Thoracic aorta (tissue), 2 donors: ENCODE data around the gene SLIT3. TPM values are rescaled to one million over a fixed set of nuclear protein-coding genes. Genes with fewer than 3 reads are reported as not detected.

ENCODE experiments used
- ATAC-seq: fragments of 150-250 bp; one replicate; pipeline ENCODE4 v1.8.0; 2017; ENCODE audit warnings: low read depth; ENCODE audit not compliant: insufficient number of reproducible peaks, low FRiP score
- DNase-seq: peaks from one replicate; pipeline ENCODE4 v3.0.0-alpha.2; 2020; ENCODE audit warnings: low spot score
- H3K27ac ChIP-seq, 2 donors: fragments of 200-600 bp; sonication (generic); 1 replicate in 1 of 2; 2 replicates in 1 of 2; pipeline ENCODE4 v1.5.1; 2016; ENCODE audit warnings: mild to moderate bottlenecking in 2 of 2, moderate library complexity in 2 of 2
- H3K27me3 ChIP-seq: fragments of 200-600 bp; sonication (generic); replicated peaks from 2 replicates; pipeline ENCODE4 v1.6.0; 2016; ENCODE audit warnings: mild to moderate bottlenecking; ENCODE audit not compliant: insufficient read depth
- H3K36me3 ChIP-seq: fragments of 200-600 bp; sonication (generic); one replicate; pipeline ENCODE4 v1.5.1; 2016
- H3K4me1 ChIP-seq, 2 donors: fragments of 200-600 bp; sonication (generic); 1 replicate in 1 of 2; 2 replicates in 1 of 2; pipeline versions ENCODE4 v1.5.1 to v1.6.0; 2016; ENCODE audit warnings: low read depth in 2 of 2, mild to moderate bottlenecking in 1 of 2; ENCODE audit not compliant: control insufficient read depth in 1 of 2
- H3K4me3 ChIP-seq: fragments of 200-600 bp; sonication (generic); 2 replicates; pipeline ENCODE4 v1.5.1; 2016; ENCODE audit warnings: mild to moderate bottlenecking
- H3K9me3 ChIP-seq: fragments of 200-600 bp; sonication (generic); 2 replicates; pipeline ENCODE4 v1.5.1; 2016
- total RNA-seq, 2 donors: library from RNA; depleted of rRNA; stranded (reverse); fragments of >200 nt; gene quantifications; one replicate each; pipeline versions ENCODE4 v1.1.0 to v1.2.3, GENCODE V29; 2016
- TF ChIP-seq, protein P1 (sequence below): fragments of 200-600 bp; sonication (generic); IDR thresholded peaks from one replicate; pipeline ENCODE4 v1.5.1; 2019; ENCODE audit warnings: antibody characterized with exemption

Gene SLIT3
- total RNA-seq, 2 donors from 2014 or later: 80.1 to 86.9 TPM

DNA sequence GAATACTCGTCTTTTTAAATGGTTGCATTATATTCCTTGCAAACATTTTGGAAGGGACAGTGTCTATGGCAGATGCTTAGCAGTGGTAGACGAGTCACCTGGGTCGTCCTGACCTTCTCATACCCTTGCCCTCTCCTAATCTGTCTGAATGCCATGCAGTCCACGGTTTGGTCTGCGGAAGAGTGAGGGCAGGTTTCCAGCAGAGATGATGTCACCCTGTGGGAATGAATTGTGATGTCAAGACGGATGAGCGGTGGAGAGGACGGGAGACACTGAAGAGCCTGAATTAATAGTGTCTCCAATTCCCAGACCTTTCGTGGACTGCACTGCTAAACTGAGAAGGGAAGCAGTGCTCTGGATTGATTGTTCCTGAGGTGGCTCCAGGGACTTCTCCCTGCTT, 392.7 kb downstream of the SLIT3 start:
- Histone ChIP-seq H3K27me3 (no peaks in the 10 kb centered on the region), H3K4me1 (no peaks in the 10 kb centered on the region), H3K27ac (no peak overlapping the region), H3K36me3 (no peaks in the 10 kb centered on the region), H3K4me3 (no peak overlapping the region), H3K9me3 (no peaks in the 10 kb centered on the region)
- ATAC-seq (no peak), DNase-seq (no peak)
- TF ChIP-seq, protein P1, sequence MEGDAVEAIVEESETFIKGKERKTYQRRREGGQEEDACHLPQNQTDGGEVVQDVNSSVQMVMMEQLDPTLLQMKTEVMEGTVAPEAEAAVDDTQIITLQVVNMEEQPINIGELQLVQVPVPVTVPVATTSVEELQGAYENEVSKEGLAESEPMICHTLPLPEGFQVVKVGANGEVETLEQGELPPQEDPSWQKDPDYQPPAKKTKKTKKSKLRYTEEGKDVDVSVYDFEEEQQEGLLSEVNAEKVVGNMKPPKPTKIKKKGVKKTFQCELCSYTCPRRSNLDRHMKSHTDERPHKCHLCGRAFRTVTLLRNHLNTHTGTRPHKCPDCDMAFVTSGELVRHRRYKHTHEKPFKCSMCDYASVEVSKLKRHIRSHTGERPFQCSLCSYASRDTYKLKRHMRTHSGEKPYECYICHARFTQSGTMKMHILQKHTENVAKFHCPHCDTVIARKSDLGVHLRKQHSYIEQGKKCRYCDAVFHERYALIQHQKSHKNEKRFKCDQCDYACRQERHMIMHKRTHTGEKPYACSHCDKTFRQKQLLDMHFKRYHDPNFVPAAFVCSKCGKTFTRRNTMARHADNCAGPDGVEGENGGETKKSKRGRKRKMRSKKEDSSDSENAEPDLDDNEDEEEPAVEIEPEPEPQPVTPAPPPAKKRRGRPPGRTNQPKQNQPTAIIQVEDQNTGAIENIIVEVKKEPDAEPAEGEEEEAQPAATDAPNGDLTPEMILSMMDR: no peak

DNA sequence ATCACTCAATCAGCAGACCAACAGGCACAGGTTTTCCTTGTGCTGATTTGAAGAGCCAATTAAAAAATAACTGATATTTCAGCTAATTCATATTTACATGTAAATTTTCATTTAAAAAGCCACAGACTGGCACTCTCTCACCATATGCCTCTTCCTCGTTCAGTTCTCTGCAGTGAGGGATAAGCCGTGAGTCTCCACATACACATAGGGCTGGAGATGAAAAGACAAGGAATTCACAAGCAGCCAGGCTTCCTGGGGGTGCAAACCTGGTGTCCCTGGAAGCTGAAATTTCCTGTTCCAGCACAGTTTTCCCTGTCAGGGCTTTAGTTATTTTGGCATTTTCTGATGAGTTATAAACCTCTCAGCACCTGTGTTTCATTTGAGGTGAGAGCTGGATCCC, 397.9 kb downstream of the SLIT3 start:
- Histone ChIP-seq H3K4me1 (no peaks in the 10 kb centered on the region), H3K36me3 (no peaks in the 10 kb centered on the region), H3K27me3 (no peaks in the 10 kb centered on the region), H3K9me3 (no peaks in the 10 kb centered on the region), H3K27ac (no peak overlapping the region), H3K4me3 (no peak overlapping the region)
- no peak for DNase-seq
- no peak for ATAC-seq
- TF ChIP-seq, protein P1: no peak

DNA sequence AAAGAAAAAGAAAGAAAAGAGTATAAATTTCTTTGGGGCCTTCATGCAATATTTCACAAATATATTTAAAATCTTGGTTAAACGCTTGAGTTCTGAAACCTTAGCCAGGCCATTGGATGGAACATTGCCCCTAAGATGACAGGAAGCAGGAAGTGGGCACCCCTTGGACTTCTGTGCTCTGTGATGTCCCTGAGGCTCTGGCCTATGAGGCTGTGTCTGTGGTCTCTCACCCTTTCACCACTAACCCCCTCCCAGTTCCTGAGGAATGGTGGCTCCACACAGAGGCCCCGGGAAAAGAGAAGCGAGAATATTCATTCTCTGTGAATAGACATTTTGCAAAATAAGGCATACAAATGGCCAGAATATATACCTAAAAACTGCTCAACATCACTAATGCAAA, 401.3 kb downstream of the SLIT3 start:
- TF ChIP-seq, protein P1: no peak
- no peaks in the 10 kb centered on the region for H3K9me3 ChIP-seq

DNA sequence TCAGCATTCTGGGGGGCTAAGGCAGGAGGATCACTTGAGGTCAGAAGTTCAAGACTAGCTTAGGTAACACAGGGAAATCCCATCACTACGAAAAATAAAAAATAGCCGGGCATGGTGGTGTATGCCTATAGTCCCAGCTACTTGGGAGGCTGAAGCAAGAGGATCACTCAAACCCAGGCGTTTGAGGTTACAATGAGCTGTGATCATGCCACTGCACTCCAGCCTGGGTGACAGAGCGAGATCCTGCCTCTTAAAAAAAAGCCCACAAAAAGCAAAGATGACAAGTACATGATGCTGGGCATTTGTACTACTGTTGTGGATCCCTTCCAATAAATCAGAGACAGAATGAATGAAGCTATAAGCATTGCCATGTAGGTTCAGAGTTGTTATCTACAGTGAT, 401.7 kb downstream of the SLIT3 start:
- TF ChIP-seq, protein P1: no peak

More for the DNA sequence above, 401.3 kb downstream of the SLIT3 start:
- DNase-seq (no peak), ATAC-seq (no peak)
- H3K4me3 ChIP-seq: no peak overlapping the region
- no peak overlapping the region for H3K27ac ChIP-seq
- no peaks in the 10 kb centered on the region for H3K4me1 ChIP-seq
- H3K36me3 ChIP-seq: no peaks in the 10 kb centered on the region
- no peaks in the 10 kb centered on the region for H3K27me3 ChIP-seq

DNA sequence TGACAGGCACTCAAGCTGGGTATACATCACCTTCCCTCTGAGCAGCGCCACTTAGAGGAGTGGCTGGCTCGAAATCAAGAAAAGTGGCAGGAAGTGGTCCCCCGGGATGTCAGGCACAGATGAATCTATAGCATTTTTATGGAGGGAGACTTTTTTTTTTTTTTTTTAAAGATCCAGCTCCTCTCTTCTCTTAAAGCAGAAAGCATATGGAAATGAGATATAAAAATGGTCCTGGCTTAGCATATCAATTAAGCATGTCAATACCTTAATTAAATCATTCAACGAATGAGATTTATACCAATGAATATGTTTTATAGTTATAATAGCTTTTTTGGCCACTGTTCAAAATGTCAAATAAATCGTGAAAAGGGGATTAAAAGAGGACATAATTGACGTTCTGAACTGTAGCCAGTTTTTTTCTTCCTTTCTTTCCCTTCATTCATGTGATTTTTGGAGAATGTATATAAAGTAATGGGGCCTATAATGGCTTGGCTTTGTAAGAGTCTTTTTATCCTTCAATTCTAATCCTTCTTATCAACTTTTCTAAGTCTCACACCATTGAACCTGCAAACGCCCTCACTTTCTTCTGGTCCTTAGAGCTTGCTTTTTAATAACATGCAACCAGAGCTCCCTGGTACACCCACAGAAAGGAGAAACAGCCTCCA, 402.6 kb downstream of the SLIT3 start:
- no peak overlapping the region for H3K27ac ChIP-seq
- no peaks in the 10 kb centered on the region for H3K9me3 ChIP-seq
- no peaks in the 10 kb centered on the region for H3K4me1 ChIP-seq
- H3K27me3 ChIP-seq: no peaks in the 10 kb centered on the region
- ATAC-seq (no peak), DNase-seq (no peak)
- H3K4me3 ChIP-seq: no peak overlapping the region
- TF ChIP-seq, protein P1: no peak
- no peaks in the 10 kb centered on the region for H3K36me3 ChIP-seq

More for the DNA sequence above, 401.7 kb downstream of the SLIT3 start:
- ATAC-seq (no peak), DNase-seq (no peak)
- Histone ChIP-seq H3K4me1 (no peaks in the 10 kb centered on the region), H3K27me3 (no peaks in the 10 kb centered on the region), H3K9me3 (no peaks in the 10 kb centered on the region), H3K4me3 (no peak overlapping the region), H3K36me3 (no peaks in the 10 kb centered on the region), H3K27ac (no peak overlapping the region)
